Activated CD4-positive, alpha-beta T cell treated with anti-CD3 and anti-CD28 coated beads for 36 hours (primary cell): ENCODE data around the gene DHDDS. TPM values are rescaled to one million over a fixed set of nuclear protein-coding genes. Genes with fewer than 3 reads are reported as not detected.

Experiments
- ATAC-seq: fragments of 200-7000 bp; cut with Tn5 transposase; one replicate; pipeline ENCODE4 v1.10.0; 2021; ENCODE audit warnings: mild to moderate bottlenecking, moderate library complexity
- CTCF ChIA-PET: fragments of 350-600 bp; sonication (Branson Sonifier 250); formaldehyde crosslinking; loops from one replicate; lab custom pipeline; 2021; ENCODE audit warnings: antibody characterized with exemption; lab: Charles Lee
- POLR2A ChIA-PET: fragments of 350-600 bp; sonication (Branson Sonifier 250); formaldehyde crosslinking; loops from one replicate; lab custom pipeline; 2021; ENCODE audit warnings: antibody characterized with exemption, inconsistent platforms; lab: Charles Lee
- DNase-seq: peaks from one replicate; pipeline ENCODE4 v3.0.0-alpha.2; 2020
- H3K27ac Mint-ChIP-seq: one replicate; pipeline ENCODE4 v1.8.0; 2021; ENCODE audit warnings: mixed read lengths
- H3K27me3 Mint-ChIP-seq: one replicate; pipeline ENCODE4 v1.8.0; 2021; ENCODE audit warnings: mixed read lengths
- H3K36me3 Mint-ChIP-seq: one replicate; pipeline ENCODE4 v1.8.0; 2021; ENCODE audit warnings: low read depth, mixed read lengths
- H3K4me1 Mint-ChIP-seq: one replicate; pipeline ENCODE4 v1.8.0; 2021; ENCODE audit warnings: mixed read lengths
- H3K4me3 Mint-ChIP-seq: one replicate; pipeline ENCODE4 v1.8.0; 2021; ENCODE audit warnings: mild to moderate bottlenecking, moderate library complexity, mixed read lengths
- H3K9me3 Mint-ChIP-seq: one replicate; pipeline ENCODE4 v1.8.0; 2021; ENCODE audit warnings: low read depth, mixed read lengths
- intact Hi-C, 2 experiments: fragments of 100-400 bp; cut with DNase I in 1 of 2; cut with micrococcal nuclease in 1 of 2; formaldehyde crosslinking; loops; one replicate each; pipeline versions ENCODE4 v1.14.2 to v1.15.1; 2022 to 2024; cut with DNase I, micrococcal nuclease
- total RNA-seq, 2 experiments: library from RNA; stranded (reverse); gene quantifications; one replicate each; pipeline ENCODE4 v1.2.3, GENCODE V29; 2021

DHDDS gene
- total RNA-seq, 2 experiments from 2014 or later = 34.1 to 40.7 TPM

- ChIA-PET CTCF (interaction anchor here (1.8 kb wide), 1 partner anchor 36 kb away, joined by 6 read pairs; no protein-coding TSS in a partner anchor), POLR2A (no interaction called here)
- Mint-ChIP-seq H3K4me1 (no peaks in the 10 kb centered on the region), H3K9me3 (no peaks in the 10 kb centered on the region), H3K27me3 (no peaks in the 10 kb centered on the region), H3K36me3 (peaks cover 23% of the 10 kb centered on the region), H3K27ac (no peak overlapping the region), H3K4me3 (no peak overlapping the region)
- no peak for DNase-seq
- intact Hi-C loops = no loop called here
- ATAC-seq = no peak
These were observed 20.5 kb downstream of the DHDDS start for GRCh38 chr1:26452459-26453183.

- no peak overlapping the region for H3K4me3 Mint-ChIP-seq
- H3K27me3 Mint-ChIP-seq = no peaks in the 10 kb centered on the region
- H3K9me3 Mint-ChIP-seq = no peaks in the 10 kb centered on the region
- ChIA-PET POLR2A (no interaction called here), CTCF (interaction anchor here (0.5 to 0.6 kb wide), 2 partner anchors 28 to 117 kb away, joined by 3 to 4 read pairs; no protein-coding TSS in a partner anchor)
- peaks cover 29% of the 10 kb centered on the region for H3K36me3 Mint-ChIP-seq
- no peaks in the 10 kb centered on the region for H3K4me1 Mint-ChIP-seq
- no peak overlapping the region for H3K27ac Mint-ChIP-seq
- intact Hi-C loops = no loop called here
- no peak for ATAC-seq
- DNase-seq = no peak
These were observed 27.0 kb downstream of the DHDDS start for GRCh38 chr1:26459148-26459547.

- ATAC-seq = no peak
- no peaks in the 10 kb centered on the region for H3K4me1 Mint-ChIP-seq
- H3K27me3 Mint-ChIP-seq = no peaks in the 10 kb centered on the region
- DNase-seq = no peak
- ChIA-PET CTCF (interaction anchor here (0.5 to 1.1 kb wide), 4 partner anchors 10 to 117 kb away, joined by 3 to 4 read pairs (median 4); no protein-coding TSS in a partner anchor), POLR2A (no interaction called here)
- H3K4me3 Mint-ChIP-seq = no peak overlapping the region
- no peak overlapping the region for H3K27ac Mint-ChIP-seq
- H3K9me3 Mint-ChIP-seq = no peaks in the 10 kb centered on the region
- intact Hi-C loops = no loop called here
- H3K36me3 Mint-ChIP-seq = peaks cover 30% of the 10 kb centered on the region
These were observed 27.5 kb downstream of the DHDDS start for GRCh38 chr1:26459573-26460031.

DNA sequence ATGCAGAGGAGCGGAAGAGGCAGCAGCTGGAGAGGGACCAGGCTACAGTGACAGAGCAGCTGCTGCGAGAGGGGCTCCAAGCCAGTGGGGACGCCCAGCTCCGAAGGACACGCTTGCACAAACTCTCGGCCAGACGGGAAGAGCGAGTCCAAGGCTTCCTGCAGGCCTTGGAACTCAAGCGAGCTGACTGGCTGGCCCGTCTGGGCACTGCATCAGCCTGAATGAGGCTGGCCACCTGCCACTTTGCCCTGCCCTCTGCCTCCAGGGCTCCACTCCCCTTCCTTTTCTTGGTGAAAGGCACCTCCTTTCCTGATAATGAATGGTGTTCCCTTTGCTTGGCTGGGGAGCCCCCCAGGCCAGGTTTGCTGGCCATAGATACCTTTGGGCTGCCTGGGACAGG, 36.8 kb downstream of the DHDDS start:
- H3K36me3 Mint-ChIP-seq = peaks cover 30% of the 10 kb centered on the region
- H3K27ac Mint-ChIP-seq = no peak overlapping the region

DNA sequence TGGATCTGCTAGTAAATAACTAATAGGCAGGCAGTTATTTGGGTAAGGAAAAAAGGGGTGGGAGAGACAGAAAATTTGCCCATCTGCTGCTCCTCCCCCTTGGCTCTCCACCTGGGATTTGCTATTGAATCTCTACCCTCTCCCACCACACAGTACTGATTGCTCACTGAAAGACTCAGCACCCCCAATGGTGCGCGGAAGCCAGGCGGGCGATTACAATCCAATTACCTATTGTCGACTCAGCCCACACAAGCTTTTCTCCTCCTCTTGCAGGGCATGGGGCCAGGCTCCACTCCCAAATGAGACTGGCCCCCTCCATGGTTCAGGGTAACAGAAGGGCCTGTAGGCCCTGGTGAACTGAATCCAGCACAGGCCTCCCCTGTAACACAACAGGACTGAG, 37.4 kb downstream of the DHDDS start:
- intact Hi-C loops = no loop called here
- DNase-seq = no peak
- no peak for ATAC-seq
- no peaks in the 10 kb centered on the region for H3K9me3 Mint-ChIP-seq
- no peak overlapping the region for H3K4me3 Mint-ChIP-seq
- no peaks in the 10 kb centered on the region for H3K27me3 Mint-ChIP-seq
- H3K36me3 Mint-ChIP-seq = peaks cover 36% of the 10 kb centered on the region
- H3K4me1 Mint-ChIP-seq = peaks cover 28% of the 10 kb centered on the region
- ChIA-PET POLR2A (interaction anchor here (0.6 to 0.7 kb wide), 2 partner anchors 148 to 1983 kb away, joined by 3 to 5 read pairs; no protein-coding TSS in a partner anchor), CTCF (interaction anchor here (0.7 to 2.0 kb wide), 9 partner anchors 9 to 918 kb away, joined by 3 to 13 read pairs (median 3); partner anchors contain the start of gene DHDDS)
- H3K27ac Mint-ChIP-seq = no peak overlapping the region

More for the DNA sequence above, 36.8 kb downstream of the DHDDS start:
- no peak for ATAC-seq
- POLR2A ChIA-PET = interaction anchor here (0.7 kb wide), 1 partner anchor 149 kb away, joined by 3 read pairs; no protein-coding TSS in a partner anchor
- CTCF ChIA-PET = interaction anchor here (1.1 to 2.0 kb wide), 2 partner anchors 12 to 154 kb away, joined by 3 to 13 read pairs; no protein-coding TSS in a partner anchor
- DNase-seq = no peak
- peaks cover 21% of the 10 kb centered on the region for H3K4me1 Mint-ChIP-seq
- H3K4me3 Mint-ChIP-seq = no peak overlapping the region
- intact Hi-C loops = no loop called here
- H3K27me3 Mint-ChIP-seq = no peaks in the 10 kb centered on the region
- H3K9me3 Mint-ChIP-seq = no peaks in the 10 kb centered on the region

- H3K27ac Mint-ChIP-seq = peak overlapping the region; percentile 98
- H3K4me3 Mint-ChIP-seq = peak overlapping the region; percentile 91
- H3K4me1 Mint-ChIP-seq = peaks cover 35% of the 10 kb centered on the region
- intact Hi-C loops = no loop called here
- no peaks in the 10 kb centered on the region for H3K27me3 Mint-ChIP-seq
- DNase-seq = no peak
- H3K9me3 Mint-ChIP-seq = no peaks in the 10 kb centered on the region
- ChIA-PET CTCF (interaction anchor here (0.6 to 2.0 kb wide), 19 partner anchors 8 to 1299 kb away, joined by 3 to 13 read pairs (median 3); partner anchors contain the start of genes DHDDS and NUDC), POLR2A (interaction anchor here (1.6 kb wide), 1 partner anchor 39 kb away, joined by 8 read pairs; the partner anchor contains the start of gene DHDDS)
- ATAC-seq = no peak
- peaks cover 36% of the 10 kb centered on the region for H3K36me3 Mint-ChIP-seq
These were observed 38.9 kb downstream of the DHDDS start for GRCh38 chr1:26470878-26471497.

DNA sequence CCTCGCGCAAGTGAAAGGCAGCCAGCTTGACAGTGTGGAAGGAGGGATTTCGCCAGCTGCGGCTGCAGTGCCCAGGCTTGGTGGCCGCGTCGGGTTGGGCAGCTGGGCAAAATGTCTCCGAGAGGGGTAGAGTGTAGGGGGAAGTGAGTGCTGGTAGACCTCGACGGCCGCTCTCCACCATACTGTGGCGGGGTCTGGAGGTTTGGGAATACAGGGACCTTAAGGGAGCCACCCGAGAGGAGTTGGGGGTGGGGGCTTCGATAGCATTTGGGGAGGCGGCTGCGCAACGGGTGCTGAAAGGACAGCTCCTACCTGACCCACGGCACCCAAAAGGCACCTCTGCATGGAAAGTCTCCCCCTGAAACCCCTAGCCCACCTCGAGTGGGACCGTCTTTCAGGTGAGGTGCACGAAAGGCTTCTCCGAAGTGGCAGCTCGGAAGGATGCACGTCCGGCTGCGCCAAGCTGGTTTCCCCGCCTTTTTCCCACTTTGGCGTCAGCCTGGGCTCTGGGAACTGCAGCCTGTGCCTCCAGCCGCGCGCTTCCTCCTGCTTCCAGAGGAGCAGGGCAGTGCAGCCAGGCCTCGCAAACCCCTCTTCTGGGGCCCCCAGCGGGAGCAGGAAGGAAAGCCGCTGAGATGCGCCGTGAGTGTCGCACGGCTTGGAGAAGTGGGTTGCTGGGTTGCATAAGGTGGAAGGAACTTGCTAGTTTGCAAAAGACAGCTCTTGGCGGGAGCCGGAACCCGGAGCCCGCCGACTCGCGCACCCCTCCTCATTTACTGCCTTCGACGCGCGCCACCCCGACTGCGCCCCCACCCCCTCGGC, 39.6 kb downstream of the DHDDS start:
- intact Hi-C loops = loop anchor here (1.0 to 2.0 kb wide), 10 partner anchors 39 to 473 kb away; partner anchors contain the start of genes DHDDS (in 2 of the 2), NUDC (in 1 of the 2), PAFAH2 (in 1 of the 2) and ZDHHC18 (in 1 of the 2)

GRCh38 chr1:26472320-26472900, 40.3 kb downstream of the DHDDS start, which contains the start of gene HMGN2:
TSS of gene HMGN2 (plus strand) at chr1:26472440. CDS start at chr1:26472613, 173 bp downstream.
- H3K4me1 Mint-ChIP-seq = peaks cover 47% of the 10 kb centered on the region
- no peaks in the 10 kb centered on the region for H3K9me3 Mint-ChIP-seq
- peak within 1 kb of the TSS; percentile 91 for H3K4me3 Mint-ChIP-seq

More for the DNA sequence above, 39.6 kb downstream of the DHDDS start:
- ATAC-seq (peak; percentile 28), DNase-seq (peak; percentile 69)
- ChIA-PET CTCF (interaction anchor here (0.6 to 2.0 kb wide), 11 partner anchors 15 to 522 kb away, joined by 3 to 12 read pairs (median 3); partner anchors contain the start of gene DHDDS), POLR2A (interaction anchor here (0.6 to 1.6 kb wide), 5 partner anchors 40 to 520 kb away, joined by 3 to 8 read pairs (median 3); partner anchors contain the start of gene DHDDS)
- Mint-ChIP-seq H3K4me1 (peaks cover 43% of the 10 kb centered on the region), H3K36me3 (peaks cover 43% of the 10 kb centered on the region), H3K9me3 (no peaks in the 10 kb centered on the region), H3K4me3 (peak overlapping the region; percentile 91), H3K27ac (peak overlapping the region; percentile 98), H3K27me3 (no peaks in the 10 kb centered on the region)

DNA sequence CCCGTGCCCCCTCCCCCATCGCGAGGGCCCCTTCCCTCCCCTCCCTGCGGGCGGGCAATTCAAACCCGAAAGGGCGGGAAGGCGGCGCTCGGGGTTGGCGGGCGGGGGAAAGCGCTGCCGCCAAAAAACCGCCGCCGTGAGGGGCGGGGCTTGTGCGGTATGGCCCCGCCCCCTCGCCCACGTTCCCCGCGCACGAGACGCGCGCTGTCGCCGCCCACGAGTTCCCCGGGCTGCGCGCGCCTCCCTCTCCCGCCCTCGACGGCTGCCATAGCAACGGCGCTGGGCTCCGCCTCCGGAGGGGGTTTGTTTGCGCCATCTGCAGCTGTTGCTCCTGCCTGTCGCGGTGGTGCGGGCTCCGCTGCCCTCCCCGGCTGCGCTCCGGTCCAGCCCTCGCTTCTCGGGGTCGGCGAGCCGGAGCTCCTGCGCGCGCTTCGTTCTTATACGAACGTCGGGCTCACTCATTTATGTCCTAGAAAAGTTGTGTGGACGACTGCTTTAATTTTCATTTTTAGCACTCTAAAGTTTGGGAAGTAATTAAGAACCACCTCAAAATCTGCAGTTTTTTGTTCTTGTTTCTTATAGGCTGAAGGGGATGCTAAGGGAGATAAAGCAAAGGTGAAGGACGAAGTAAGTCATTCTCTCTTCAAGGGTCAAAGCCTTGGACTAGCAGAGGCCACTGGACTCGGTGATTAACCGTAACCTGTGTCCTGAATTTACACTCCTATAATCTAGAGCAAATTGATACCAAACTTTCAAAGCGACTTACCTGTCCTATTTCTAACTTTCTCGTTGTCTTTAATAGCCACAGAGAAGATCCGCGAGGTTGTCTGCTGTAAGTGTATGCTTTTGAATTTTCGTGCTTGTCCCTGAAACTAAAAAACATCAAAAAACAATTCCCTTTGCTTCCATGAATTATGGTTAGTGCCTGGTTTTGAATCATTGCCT, 41.1 kb downstream of the DHDDS start:
- Mint-ChIP-seq H3K4me1 (peaks cover 50% of the 10 kb centered on the region), H3K36me3 (peaks cover 49% of the 10 kb centered on the region), H3K27me3 (no peaks in the 10 kb centered on the region), H3K9me3 (no peaks in the 10 kb centered on the region), H3K4me3 (peak overlapping the region; percentile 91), H3K27ac (peak overlapping the region; percentile 43)
- CTCF ChIA-PET = no interaction called here
- intact Hi-C loops = loop anchor here (1.0 to 2.0 kb wide), 14 partner anchors 27 to 568 kb away; partner anchors contain the start of genes DHDDS (in 2 of the 2), NUDC (in 1 of the 2), PAFAH2 (in 1 of the 2) and PDIK1L (in 1 of the 2)
- DNase-seq (peak; percentile 97), ATAC-seq (peak; percentile 62)
- POLR2A ChIA-PET = interaction anchor here (0.7 kb wide), 1 partner anchor 69 kb away, joined by 5 read pairs; no protein-coding TSS in a partner anchor

More at GRCh38 chr1:26472320-26472900, 40.3 kb downstream of the DHDDS start, which contains the start of gene HMGN2:
- POLR2A ChIA-PET = interaction anchor here (0.6 to 1.6 kb wide), 6 partner anchors 40 to 520 kb away, joined by 3 to 8 read pairs (median 4); partner anchors contain the start of gene DHDDS
- CTCF ChIA-PET = interaction anchor here (0.6 to 2.0 kb wide), 7 partner anchors 20 to 318 kb away, joined by 3 to 12 read pairs (median 4); partner anchors contain the start of gene DHDDS
- H3K27me3 Mint-ChIP-seq = no peaks in the 10 kb centered on the region
- intact Hi-C loops = loop anchor here (1.0 to 2.0 kb wide), 10 partner anchors 40 to 474 kb away; partner anchors contain the start of genes DHDDS (in 2 of the 2), NUDC (in 1 of the 2), PAFAH2 (in 1 of the 2) and ZDHHC18 (in 1 of the 2)
- peaks cover 44% of the 10 kb centered on the region for H3K36me3 Mint-ChIP-seq
- DNase-seq (peak; percentile 96), ATAC-seq (peak; percentile 74)
- peak within 1 kb of the TSS; percentile 98 for H3K27ac Mint-ChIP-seq
